ENCODE data around the gene NELL1.

NELL1 gene

DNA sequence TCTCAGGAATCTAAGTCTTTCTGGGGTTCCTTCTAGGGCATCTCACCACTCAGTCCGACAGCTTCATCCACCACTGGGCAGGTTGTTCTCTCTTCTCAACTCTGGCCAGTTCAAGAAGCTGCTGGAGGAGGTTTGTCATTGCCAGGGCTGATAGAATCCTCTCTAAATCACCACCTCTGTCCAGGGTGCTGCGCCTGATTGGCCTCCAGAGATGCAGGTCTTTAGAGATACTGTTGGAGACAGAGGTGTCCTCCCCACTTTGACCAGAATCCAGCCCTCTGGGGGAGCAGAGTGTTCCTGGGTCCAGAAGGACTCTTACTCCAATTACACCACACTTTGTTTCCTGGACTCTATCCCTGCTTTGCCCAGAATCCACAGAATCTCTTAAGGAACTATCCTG lies 90.2 kb downstream of the NELL1 start:
- Mint-ChIP-seq H3K27ac (no peak overlapping the region), H3K27me3 (ENCODE audit: low read depth) (peaks cover 7% of the 10 kb centered on the region), H3K36me3 (ENCODE audit: low read depth) (no peaks in the 10 kb centered on the region), H3K4me3 (no peak overlapping the region), H3K9me3 (no peaks in the 10 kb centered on the region), H3K4me1 (no peaks in the 10 kb centered on the region)
- TF ChIP-seq, protein P1, sequence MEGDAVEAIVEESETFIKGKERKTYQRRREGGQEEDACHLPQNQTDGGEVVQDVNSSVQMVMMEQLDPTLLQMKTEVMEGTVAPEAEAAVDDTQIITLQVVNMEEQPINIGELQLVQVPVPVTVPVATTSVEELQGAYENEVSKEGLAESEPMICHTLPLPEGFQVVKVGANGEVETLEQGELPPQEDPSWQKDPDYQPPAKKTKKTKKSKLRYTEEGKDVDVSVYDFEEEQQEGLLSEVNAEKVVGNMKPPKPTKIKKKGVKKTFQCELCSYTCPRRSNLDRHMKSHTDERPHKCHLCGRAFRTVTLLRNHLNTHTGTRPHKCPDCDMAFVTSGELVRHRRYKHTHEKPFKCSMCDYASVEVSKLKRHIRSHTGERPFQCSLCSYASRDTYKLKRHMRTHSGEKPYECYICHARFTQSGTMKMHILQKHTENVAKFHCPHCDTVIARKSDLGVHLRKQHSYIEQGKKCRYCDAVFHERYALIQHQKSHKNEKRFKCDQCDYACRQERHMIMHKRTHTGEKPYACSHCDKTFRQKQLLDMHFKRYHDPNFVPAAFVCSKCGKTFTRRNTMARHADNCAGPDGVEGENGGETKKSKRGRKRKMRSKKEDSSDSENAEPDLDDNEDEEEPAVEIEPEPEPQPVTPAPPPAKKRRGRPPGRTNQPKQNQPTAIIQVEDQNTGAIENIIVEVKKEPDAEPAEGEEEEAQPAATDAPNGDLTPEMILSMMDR (IDR thresholded peaks at IDR 0.05; ENCODE audit: unreplicated experiment in 3 of 3) = no peak

GRCh38 chr11:20760811-20761210 lies 91.4 kb downstream of the NELL1 start:
- H3K4me1 Mint-ChIP-seq = no peaks in the 10 kb centered on the region
- peaks cover 7% of the 10 kb centered on the region for H3K27me3 Mint-ChIP-seq (ENCODE audit: low read depth)
- no peak overlapping the region for H3K27ac Mint-ChIP-seq
- H3K36me3 Mint-ChIP-seq (ENCODE audit: low read depth) = no peaks in the 10 kb centered on the region
- no peaks in the 10 kb centered on the region for H3K9me3 Mint-ChIP-seq
- TF ChIP-seq, protein P1 (IDR thresholded peaks at IDR 0.05; ENCODE audit: unreplicated experiment in 3 of 3) = no peak
- no peak overlapping the region for H3K4me3 Mint-ChIP-seq

- Mint-ChIP-seq H3K36me3 (ENCODE audit: low read depth) (no peaks in the 10 kb centered on the region), H3K4me1 (no peaks in the 10 kb centered on the region), H3K27ac (no peak overlapping the region), H3K27me3 (ENCODE audit: low read depth) (peaks cover 7% of the 10 kb centered on the region), H3K9me3 (no peaks in the 10 kb centered on the region), H3K4me3 (no peak overlapping the region)
- TF ChIP-seq, protein P1 (IDR thresholded peaks at IDR 0.05; ENCODE audit: unreplicated experiment in 3 of 3) = no peak
These were observed 92.9 kb downstream of the NELL1 start for GRCh38 chr11:20762116-20762844.

GRCh38 chr11:20762980-20763379 lies 93.6 kb downstream of the NELL1 start:
- Mint-ChIP-seq H3K27ac (no peak overlapping the region), H3K4me3 (no peak overlapping the region), H3K4me1 (no peaks in the 10 kb centered on the region)

DNA sequence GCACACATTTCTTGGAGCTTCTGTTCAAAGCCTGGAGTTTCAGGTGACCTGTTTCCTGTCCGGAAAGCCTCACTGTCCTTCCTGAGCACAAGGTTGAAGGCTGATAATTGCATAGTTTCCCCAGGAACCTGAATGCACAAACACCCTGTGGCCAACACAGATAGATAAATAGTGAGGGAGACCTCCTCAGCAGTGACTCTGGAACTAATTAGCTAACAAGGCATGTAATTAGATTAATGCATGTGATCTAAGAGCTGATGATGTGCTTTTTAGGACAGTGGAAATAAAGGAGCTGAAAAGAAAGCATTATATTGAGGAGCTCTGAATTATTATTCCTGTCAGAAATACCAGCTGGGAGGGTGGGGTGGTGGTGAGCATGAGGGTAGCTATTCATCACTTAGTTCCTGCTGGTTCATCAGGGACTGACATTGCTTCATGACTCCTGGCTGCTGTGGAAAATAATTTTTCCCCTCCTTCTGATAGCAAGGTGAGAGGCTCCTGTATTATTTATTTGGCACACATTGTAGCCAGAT lies 101.1 kb downstream of the NELL1 start:
- H3K36me3 Mint-ChIP-seq (ENCODE audit: low read depth) = no peaks in the 10 kb centered on the region
- H3K27ac Mint-ChIP-seq = no peak overlapping the region
- H3K27me3 Mint-ChIP-seq (ENCODE audit: low read depth) = no peaks in the 10 kb centered on the region
- TF ChIP-seq, protein P1 (IDR thresholded peaks at IDR 0.05; ENCODE audit: unreplicated experiment in 3 of 3) = no peak
- H3K9me3 Mint-ChIP-seq = no peaks in the 10 kb centered on the region
- peaks cover 5% of the 10 kb centered on the region for H3K4me1 Mint-ChIP-seq
- no peak overlapping the region for H3K4me3 Mint-ChIP-seq

More at GRCh38 chr11:20762980-20763379, 93.6 kb downstream of the NELL1 start:
- peaks cover 7% of the 10 kb centered on the region for H3K27me3 Mint-ChIP-seq (ENCODE audit: low read depth)
- H3K9me3 Mint-ChIP-seq = no peaks in the 10 kb centered on the region
- H3K36me3 Mint-ChIP-seq (ENCODE audit: low read depth) = no peaks in the 10 kb centered on the region
- TF ChIP-seq, protein P1 (IDR thresholded peaks at IDR 0.05; ENCODE audit: unreplicated experiment in 3 of 3) = no peak

- Mint-ChIP-seq H3K27me3 (ENCODE audit: low read depth) (no peaks in the 10 kb centered on the region), H3K9me3 (no peaks in the 10 kb centered on the region), H3K36me3 (ENCODE audit: low read depth) (no peaks in the 10 kb centered on the region), H3K27ac (no peak overlapping the region), H3K4me1 (peaks cover 5% of the 10 kb centered on the region), H3K4me3 (no peak overlapping the region)
- TF ChIP-seq, protein P1 (IDR thresholded peaks at IDR 0.05; ENCODE audit: unreplicated experiment in 3 of 3) = no peak
These were observed 101.6 kb downstream of the NELL1 start for GRCh38 chr11:20771026-20771425.
